ENCODE measurements around the gene DNHD1.

DNHD1 gene

GRCh38 chr11:6547177-6547576 lies 50.1 kb downstream of the DNHD1 start:
- Histone ChIP-seq H3K27me3 (ENCODE audit: insufficient read depth, low read depth) (no peaks in the 10 kb centered on the region), H3K4me1 (ENCODE audit: low read depth, poor library complexity, severe bottlenecking) (no peaks in the 10 kb centered on the region), H4K20me1 (ENCODE audit: insufficient read depth) (no peaks in the 10 kb centered on the region), H3K27ac (no peak overlapping the region), H3K36me3 (ENCODE audit: insufficient read depth) (no peaks in the 10 kb centered on the region), H3K79me2 (ENCODE audit: insufficient read depth, low read depth) (no peaks in the 10 kb centered on the region), H3K9ac (no peak overlapping the region), H3K4me3 (IDR thresholded peaks at IDR 0.05; ENCODE audit: insufficient read depth, low read depth, low read length) (no peak overlapping the region), H2AFZ (ENCODE audit: low read depth) (no peak overlapping the region), H3K4me2 (no peak overlapping the region)
- TF ChIP-seq CTCF (conservative IDR thresholded peaks at IDR 0.05; ENCODE audit: low read depth, low read length): no peak

GRCh38 chr11:6548121-6548520 lies 51.0 kb downstream of the DNHD1 start:
- no peak overlapping the region for H3K27ac ChIP-seq
- H3K36me3 ChIP-seq (ENCODE audit: insufficient read depth): no peaks in the 10 kb centered on the region
- no peaks in the 10 kb centered on the region for H3K79me2 ChIP-seq (ENCODE audit: insufficient read depth, low read depth)
- H3K4me1 ChIP-seq (ENCODE audit: low read depth, poor library complexity, severe bottlenecking): no peaks in the 10 kb centered on the region
- TF ChIP-seq CTCF (conservative IDR thresholded peaks at IDR 0.05; ENCODE audit: low read depth, low read length): no peak
- H3K9ac ChIP-seq: no peak overlapping the region
- H3K4me2 ChIP-seq: no peak overlapping the region
- no peaks in the 10 kb centered on the region for H4K20me1 ChIP-seq (ENCODE audit: insufficient read depth)
- H3K27me3 ChIP-seq (ENCODE audit: insufficient read depth, low read depth): no peaks in the 10 kb centered on the region
- H3K4me3 ChIP-seq (IDR thresholded peaks at IDR 0.05; ENCODE audit: insufficient read depth, low read depth, low read length): no peak overlapping the region
- no peak overlapping the region for H2AFZ ChIP-seq (ENCODE audit: low read depth)

- H3K4me3 ChIP-seq (IDR thresholded peaks at IDR 0.05; ENCODE audit: insufficient read depth, low read depth, low read length): no peak overlapping the region
- no peak overlapping the region for H3K9ac ChIP-seq
- no peak overlapping the region for H2AFZ ChIP-seq (ENCODE audit: low read depth)
- no peaks in the 10 kb centered on the region for H3K4me1 ChIP-seq (ENCODE audit: low read depth, poor library complexity, severe bottlenecking)
- no peak overlapping the region for H3K27ac ChIP-seq
- H3K27me3 ChIP-seq (ENCODE audit: insufficient read depth, low read depth): no peaks in the 10 kb centered on the region
- H4K20me1 ChIP-seq (ENCODE audit: insufficient read depth): no peaks in the 10 kb centered on the region
- no peaks in the 10 kb centered on the region for H3K79me2 ChIP-seq (ENCODE audit: insufficient read depth, low read depth)
- no peaks in the 10 kb centered on the region for H3K36me3 ChIP-seq (ENCODE audit: insufficient read depth)
- no peak overlapping the region for H3K4me2 ChIP-seq
- no peak for TF ChIP-seq CTCF (conservative IDR thresholded peaks at IDR 0.05; ENCODE audit: low read depth, low read length)
These were observed 51.6 kb downstream of the DNHD1 start for GRCh38 chr11:6548641-6549040.

- Histone ChIP-seq H2AFZ (ENCODE audit: low read depth) (no peak overlapping the region), H3K4me1 (ENCODE audit: low read depth, poor library complexity, severe bottlenecking) (no peaks in the 10 kb centered on the region), H3K27ac (no peak overlapping the region), H3K4me2 (no peak overlapping the region), H3K27me3 (ENCODE audit: insufficient read depth, low read depth) (no peaks in the 10 kb centered on the region), H3K36me3 (ENCODE audit: insufficient read depth) (no peaks in the 10 kb centered on the region), H3K79me2 (ENCODE audit: insufficient read depth, low read depth) (no peaks in the 10 kb centered on the region), H3K9ac (no peak overlapping the region), H4K20me1 (ENCODE audit: insufficient read depth) (no peaks in the 10 kb centered on the region), H3K4me3 (IDR thresholded peaks at IDR 0.05; ENCODE audit: insufficient read depth, low read depth, low read length) (no peak overlapping the region)
- TF ChIP-seq CTCF (conservative IDR thresholded peaks at IDR 0.05; ENCODE audit: low read depth, low read length): no peak
These were observed 56.6 kb downstream of the DNHD1 start for GRCh38 chr11:6553634-6554033.
